ENCODE measurements around the gene RABL3.
"Not testable (repeated sequence)": the region's sequence is repeated elsewhere in the genome, so short reads cannot be mapped to it uniquely, and the experiment has no call there.

Gene RABL3

DNA sequence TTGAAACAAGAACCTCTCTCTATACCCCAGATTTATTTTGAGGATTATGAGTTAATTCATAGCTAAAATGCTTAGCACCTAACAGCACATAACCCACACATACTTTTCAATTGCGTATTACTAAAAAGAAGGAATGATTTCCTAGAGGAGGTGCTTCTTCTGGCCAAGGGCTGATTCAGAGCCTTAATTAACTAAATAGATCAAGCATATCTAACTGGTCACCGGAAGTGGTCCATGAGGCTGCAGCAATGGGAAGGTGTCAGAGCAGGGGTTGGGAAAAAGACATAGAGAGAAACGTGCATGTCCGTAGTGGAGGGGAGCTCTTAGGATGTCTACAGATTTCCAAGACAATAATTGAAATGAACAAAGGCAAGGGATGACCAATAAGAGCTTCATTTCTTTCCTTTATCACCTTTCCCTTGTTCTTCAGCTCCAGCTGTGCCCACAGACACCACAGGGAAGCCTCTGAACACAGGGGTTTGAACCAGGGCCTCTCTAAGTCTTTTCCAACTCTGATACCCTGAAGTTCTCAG is 60.7 kb downstream of the RABL3 start:
- no peak for DNase-seq

DNA sequence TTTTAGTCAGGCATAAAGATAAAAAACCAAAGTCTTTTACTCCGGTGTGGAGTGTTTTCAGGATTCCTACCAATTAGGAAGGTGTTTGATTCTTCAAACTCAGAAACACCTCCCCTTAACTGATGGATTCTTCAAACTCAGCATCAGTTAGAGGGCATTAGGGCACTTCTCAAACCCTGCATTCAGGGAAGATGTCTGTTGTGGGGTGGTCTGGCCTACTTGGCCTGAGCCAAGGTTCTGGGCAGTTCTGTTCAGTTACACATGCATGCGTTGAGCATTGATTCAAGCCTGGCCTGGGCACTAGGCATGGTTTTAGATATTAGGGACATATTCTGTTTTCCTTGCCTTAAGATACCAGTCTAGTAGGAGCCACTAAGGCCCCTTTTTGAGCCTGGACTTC is 61.3 kb downstream of the RABL3 start:
- DNase-seq, result no peak

DNA sequence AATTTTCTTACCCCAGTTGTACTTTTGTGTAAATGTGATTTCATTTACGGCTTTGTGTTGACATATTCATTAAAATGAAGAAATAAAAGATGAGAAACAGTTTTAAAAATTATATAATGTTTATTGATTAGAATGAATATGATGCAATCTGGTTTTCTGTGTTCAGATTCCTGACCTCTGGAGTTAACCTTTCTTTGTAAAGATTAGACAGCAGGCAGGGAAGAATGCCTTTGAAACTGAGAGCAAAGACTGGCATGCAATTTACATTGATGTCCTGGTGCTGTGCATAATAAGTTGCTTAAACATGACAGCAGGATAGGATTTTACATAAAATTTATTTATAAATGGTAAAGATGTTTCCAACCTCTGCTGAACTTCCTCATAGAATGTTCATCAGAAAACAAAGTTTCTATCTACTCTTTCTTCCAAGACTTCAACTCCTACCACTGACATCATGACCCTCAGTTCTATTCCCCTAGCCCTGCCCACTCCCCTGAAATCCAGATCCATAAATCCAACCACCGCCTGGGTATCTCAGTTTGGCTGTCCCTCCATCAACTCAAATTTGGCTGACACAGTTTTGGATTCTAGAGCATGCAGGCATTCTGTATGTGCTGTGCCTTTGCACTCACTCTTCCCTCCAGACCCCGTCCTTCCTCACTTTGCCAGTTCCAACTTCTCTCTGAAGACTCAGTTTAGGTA is 62.0 kb downstream of the RABL3 start:
- no peak for DNase-seq

DNA sequence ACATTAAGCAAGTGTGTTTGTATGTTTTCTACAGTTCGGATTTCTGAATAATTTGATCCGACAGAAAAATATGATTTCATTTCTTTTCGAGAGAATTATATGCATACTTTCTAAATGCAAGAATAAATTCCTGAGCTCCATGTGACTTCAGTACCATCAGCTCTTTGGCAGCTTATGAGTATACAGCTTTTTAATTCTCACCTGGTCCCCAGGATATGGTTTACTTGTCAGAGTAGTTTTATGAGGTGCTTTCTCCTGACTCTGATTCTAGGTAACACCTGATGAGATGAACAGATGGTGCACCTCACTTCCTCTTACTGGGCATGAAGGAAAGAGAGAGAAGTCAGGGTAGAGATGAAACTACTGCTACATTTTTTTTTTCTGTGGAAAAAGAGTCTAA is 63.3 kb downstream of the RABL3 start:
- DNase-seq, result no peak

DNA sequence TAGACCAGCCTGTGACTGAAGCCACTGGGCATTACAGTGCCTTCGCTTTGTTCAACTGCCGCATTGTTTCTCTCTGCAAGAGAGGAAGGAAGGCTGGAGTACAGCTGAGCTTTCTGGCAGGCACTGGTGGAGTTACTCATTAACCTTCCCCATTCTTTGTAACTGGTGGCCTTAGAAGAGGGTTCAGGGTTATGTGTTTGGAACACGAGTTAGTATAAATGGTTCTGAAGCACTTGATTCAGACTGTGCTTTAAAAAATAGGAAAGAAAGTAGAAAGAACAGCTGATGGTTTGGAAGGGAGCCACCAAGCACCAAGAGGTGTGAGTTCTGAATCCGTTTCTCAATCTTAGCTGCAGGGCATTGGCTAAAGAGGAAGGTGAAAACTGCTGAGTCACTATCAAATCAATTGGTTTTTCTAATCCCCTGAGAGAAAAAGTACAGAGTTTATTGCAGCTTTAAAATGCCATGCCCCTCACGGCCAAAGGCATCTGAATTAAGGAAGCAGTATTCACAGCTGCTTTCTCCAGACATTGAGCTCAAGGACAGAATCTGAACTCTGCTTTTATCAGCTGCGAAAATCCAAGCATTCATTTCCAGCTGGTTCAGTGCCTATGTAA is 63.9 kb downstream of the RABL3 start:
- no peak for DNase-seq

DNA sequence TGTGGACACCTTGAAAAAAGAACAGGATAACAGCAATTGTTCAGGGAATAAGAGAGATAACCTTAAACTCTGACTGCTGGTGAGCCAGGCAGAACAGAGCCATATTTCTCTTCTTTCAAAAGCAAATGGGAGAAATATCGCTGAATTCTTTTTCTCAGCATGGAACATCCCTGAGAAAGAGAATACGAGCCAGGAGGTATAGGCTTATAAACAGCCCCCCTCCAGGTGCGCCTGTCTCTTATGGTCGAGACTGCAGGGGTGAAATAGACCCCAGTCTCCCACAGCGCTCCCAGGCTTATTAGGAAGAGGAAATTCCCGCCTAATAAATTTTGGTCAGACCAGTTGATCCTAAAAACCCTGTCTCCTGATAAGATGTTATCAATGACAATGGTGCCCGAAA is 65.1 kb downstream of the RABL3 start:
- DNase-seq, result not testable (repeated sequence)

DNA sequence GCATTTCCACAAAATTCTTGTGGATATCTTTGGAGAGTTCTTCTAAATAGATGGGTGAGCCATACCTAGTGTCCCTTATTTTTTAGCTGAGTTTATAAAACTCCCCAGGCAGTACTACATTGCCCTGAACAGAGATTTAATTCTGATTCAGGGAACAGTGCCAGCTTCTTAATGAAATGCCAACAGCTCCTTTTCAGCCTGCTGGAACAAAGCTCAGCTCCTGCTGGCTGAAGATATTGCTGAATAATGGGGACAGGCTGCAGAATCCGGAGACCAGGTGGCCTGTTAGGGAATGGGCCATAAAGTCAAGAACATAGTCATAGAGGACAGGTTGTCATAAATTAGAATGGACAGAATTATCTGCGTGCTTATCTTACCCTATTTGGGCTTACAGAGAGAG is 69.2 kb downstream of the RABL3 start:
- no peak for DNase-seq

DNA sequence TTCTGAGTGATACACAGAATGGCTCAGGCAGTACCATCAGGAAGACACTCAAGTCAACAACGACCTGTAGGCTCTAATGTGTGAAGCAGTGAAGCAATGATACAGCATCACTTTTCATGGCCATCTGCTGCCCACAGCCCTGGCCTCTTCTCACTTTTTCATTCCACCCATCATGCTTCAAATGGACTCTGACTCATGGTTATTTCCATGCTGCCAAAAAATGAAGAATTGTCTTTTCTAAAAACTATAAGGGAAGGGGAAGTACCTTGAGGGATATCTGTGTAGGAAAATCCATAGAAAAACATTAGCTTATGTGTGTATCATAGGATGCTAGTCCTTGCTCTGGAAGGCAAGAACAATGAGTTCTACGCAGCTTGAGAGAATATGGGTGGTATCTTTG is 71.7 kb downstream of the RABL3 start:
- no peak for DNase-seq

DNA sequence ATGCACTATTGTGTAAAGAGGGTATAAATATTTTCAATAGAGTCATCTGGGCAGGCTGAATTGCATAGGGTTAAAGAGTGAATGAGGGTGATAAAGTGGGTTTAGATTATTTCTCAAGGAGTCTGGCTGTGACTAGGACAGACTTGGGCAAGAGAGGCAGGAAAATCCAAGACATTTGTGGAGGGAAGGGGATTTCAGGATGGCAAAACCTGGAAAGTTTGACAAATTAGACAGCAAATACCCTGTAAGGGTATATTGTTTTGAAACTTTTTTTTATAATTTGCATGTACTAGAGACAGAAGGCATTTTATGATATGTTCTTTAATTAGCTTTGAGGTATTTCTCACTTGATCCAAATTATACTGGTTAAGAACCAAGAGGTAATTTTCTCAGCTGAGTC is 77.4 kb downstream of the RABL3 start:
- DNase-seq, result no peak

DNA sequence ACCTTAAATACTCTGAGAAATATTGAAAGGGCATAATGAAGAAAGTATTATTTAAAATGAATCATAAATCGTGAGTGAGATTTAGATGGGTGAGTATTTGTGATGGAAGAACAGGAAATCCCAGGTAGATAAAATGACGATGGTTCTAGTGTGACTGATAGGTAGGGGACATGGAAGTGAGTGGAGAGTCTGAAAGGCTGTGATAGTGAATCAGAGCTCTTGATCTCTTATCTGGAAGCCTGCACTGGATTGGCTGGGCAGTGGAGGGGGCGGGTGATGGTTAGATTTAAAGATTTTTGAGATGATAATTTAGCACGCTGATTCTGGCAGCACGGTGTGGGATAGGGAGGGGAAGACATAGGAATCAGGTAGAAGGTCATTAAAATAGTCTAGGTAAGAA is 80.4 kb downstream of the RABL3 start:
- no peak for DNase-seq

DNA sequence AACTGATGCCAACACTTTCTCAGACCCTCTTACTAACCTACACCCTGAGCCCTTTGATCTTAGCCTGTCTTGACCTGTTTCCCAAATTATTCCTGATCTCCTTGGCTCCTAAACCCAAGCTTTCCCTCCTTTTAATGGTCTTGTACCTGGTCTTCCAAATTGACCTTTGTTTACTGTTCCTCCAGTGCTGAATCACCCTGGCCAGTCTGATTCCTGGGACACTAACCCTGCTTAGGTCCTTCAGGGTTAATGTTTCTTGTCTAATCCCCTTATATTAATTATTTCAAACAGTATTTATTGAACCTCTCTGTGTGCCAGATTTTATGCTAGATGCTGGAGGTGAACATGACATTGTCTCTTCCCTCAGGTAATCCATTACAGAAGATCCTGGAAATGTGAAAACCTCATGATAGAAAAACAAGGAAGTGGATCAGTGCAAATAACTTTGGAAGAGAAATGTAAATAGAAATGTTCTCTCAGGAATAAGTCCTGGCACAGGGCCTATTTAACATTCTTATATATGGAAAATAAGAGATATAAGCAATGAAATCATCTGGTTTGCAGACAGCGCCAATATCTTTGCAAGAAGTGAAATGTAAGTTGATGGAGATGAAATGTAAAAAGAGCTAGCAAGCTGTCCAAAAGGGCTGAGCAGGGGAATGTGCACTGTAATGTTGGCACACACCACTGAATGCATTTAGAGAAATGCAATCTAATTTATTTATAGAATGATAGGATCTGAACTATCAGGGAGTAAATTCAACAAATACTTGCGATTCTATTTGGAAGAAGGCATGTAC is 81.0 kb downstream of the RABL3 start:
- no peak for DNase-seq

DNA sequence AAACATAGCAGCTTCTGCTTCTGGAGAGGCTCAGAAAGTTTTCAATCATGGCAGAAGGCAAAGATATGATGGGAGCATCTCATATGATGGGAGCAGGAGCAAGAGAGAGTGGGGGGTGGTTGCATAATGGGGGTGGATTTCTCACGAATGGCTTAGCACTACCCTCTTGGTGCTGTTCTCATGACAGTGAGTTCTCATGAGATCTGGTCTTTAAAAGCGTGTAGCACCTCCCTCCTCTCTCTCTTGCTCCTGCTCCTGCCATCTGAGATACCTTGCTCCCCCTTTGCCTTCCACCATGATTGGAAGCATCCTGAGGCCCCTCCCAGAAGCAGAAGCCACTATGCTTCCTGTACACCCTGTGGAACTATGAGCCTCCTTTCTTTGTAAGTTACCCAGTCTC is 82.5 kb downstream of the RABL3 start:
- no peak for DNase-seq

DNA sequence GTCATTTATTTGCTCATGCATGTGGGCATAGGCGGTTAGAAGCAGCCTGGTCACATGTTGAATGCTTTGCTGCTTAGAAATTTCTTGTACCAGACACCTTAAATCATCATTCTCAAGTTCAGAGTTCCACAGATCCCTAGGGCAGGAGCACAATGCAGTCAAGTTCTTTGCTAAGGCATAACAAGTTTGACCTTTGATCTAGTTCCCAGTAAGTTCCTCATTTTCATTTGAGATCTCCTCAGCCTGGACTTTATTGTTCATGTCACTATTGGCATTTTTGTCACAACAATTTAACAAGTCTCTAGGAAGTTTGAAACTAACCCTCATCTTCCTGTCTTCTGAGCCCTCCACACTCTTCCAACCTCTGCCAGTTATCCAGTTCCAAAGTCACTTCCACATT is 83.0 kb downstream of the RABL3 start:
- no peak for DNase-seq

DNA sequence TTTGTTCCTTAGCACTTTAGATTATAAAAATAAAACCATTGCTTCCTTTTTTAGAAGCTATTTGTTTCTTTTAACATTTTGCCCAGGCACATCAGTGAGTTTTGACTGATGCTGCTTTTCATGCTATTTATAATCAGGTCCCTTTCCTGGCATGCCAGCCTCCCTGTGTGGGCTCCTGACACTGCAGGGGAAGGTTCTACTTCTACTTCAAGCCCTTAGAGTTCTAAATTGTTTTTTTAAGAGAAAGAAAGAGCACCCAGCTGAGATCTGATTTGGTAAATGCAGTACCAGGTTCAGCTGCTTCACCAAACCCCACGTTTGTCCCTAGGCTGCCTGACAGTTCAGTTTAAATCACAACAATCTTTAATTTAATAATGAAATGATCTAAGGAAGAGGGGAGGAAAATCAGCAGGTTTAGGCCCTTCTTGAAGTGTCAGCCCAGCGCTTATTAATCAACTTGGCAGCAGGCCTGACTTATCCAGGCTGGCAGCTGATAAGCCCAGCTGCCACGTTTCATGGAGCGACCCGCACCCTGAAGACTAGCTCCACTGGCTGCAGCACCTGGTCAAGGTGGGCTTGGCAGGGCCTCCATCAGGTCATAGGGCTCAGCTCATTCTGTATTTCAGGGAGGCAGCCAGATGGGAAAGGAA is 89.3 kb downstream of the RABL3 start:
- no peak for DNase-seq

DNA sequence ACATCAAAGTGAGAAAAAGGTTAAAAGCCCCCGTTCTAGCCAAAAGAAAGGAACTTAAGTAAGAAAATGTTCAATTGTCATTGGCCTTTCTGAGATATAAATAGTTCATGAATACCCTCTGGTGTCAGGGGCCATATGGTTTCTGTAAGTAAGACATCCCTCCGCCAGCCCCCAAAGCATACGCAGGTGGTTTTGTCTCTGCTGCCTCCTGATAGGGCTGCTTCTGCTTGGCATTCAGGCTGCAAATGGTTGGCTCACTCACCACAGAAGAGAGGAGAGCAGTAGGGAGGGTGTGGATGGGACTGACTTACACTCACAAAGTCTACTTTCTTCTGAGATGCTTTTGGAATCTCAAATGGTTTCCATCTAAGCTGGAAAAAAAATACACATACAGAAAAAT is 90.0 kb downstream of the RABL3 start:
- no peak for DNase-seq

DNA sequence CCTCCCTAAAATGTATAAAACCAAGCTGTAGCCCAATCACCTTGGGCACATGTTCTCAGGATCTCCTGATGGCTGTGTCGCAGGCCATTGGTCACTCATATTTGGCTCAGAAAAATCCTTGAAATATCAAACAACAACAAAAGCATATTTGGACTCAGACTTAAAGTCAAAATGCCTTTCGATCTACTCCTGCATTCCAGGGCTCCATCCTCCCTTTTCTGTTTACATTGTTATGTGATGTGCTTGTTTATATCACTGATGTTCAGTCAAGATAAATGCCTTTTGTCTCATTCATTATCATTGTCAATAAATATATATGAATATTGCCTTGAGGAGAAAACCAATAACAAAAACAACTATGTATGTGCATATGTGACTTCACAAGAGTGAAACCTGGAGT is 92.0 kb downstream of the RABL3 start:
- no peak for DNase-seq

DNA sequence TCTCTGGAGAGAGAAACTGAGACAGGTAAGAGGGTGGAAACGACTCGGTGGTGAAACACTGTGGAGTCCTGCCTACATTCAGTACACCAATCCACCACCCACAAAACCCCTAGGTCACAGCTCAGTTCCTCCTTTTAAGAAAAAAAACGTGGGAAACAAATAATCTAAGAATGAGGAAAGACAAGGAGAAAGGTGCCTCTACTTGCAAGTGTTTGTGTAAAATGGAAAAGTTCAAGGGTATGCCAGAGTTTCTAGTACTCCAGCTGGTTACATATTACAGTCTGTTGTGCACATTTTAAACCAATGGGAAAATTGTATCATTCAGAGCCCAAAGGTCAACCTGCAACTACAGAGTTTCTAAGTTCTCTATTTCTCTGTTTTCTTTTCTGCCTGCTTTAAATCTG is 92.5 kb downstream of the RABL3 start:
- DNase-seq, result no peak

DNA sequence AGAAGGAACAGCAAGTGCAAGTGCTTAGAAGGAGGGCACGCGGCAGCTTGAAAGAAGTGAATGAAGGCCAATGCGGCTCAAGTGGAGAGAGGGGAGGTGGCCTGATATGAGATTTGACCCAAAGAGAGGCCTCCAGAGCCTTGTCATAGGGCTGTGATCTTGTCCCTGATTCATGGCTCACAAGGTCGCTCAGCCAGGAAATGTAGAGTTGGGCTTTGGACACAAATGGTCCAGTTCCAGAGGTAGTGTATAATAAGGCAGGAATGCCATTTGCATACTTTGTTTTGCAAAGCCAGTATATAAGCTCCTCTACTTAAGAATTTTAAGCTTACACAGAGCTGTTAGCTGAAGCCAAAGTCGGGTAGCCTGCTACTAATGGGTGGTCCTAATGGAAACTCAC is 94.0 kb downstream of the RABL3 start:
- DNase-seq, result no peak

DNA sequence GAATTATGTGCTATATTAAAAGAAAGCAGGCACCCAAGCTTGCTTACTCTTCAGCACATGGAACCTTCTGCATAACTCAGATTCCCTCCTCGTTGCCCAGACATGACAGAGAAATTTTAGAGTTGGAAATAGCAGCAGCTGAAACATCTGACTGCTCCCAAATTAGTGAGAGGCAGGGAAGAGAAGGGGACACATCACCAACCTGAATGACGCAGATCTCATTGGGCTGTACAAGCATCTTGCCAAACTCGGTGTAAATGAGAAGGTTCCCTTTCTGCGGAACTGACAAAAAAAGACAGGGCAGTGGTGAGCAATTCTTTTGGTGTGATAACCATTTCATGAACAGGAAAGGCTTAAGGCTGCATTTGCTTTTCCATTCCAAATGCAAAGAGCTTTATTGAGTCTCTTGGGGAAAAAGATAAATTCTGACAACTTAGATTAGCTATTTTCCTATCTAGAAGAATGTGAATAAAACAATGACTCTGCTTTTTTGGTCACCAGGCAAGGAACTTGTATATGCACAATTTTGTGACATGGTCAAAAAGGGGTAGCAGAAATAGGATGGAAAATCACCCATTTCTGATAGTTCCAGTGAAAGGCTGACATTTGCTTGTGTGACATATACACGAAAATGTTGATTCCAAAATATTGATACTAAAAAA is 95.4 kb downstream of the RABL3 start:
- DNase-seq, result no peak

DNA sequence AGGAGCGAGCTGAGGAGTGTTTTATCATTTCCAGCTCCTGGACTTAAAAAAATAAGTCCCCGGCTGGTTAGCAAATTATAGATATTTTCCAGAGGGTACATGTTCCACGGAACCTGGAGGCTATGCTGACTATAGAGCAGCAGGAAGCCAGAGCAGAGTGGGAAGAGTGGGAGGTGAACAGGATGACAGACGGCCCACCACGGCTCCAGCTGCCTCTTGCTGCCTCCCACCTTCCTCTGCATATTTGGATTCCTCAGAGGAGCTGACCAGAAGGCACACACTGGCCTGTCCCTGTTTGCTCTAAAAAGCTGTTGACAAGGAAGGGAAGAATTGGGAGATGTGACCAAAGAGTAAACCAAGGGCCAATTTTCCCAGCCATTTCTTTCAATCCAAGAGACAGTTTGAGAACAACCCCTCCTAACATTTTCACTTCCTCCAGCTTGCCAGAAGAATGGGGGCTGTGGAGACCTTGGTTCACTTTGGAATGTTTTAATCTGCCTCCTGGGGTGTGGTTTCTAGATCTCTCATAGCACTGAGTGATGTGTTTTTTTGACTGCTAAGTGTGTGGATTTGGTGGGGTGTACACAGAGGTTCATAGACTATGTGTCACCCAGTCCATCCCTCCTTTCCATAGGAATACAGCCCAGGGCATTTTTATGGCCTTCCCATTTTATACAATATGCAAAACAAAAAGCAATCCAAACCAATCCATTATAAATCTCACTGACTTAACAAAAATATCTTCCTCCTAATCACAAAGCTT is 97.1 kb downstream of the RABL3 start:
- no peak for DNase-seq

DNA sequence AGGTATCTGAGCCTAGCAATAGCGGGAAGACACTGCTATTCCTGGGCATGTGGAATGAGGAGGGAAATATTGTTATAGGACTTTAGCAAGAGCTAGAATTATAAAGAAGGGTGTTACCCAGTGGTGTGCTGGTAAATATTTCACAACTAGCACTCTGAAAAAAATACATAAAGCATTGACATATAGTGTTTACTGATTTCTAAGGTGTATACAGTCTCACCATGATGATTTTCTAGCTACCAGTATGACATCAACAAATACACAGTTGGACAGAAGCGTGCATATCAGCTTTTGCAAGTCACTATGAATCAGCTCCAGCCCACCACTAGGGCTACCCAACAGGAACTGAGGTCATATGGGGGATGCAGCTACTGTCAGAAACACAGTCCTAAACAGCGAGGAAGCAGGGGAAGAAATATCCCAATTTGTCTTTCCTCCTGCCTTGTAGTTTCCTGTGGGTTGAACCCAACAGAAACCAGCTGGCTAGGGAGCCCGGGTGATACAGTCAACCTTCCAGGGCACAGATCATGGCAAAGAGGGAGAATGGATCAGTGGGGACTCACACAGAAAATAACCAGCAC is 99.9 kb downstream of the RABL3 start:
- no peak for DNase-seq
